HL-60/S4 treated with retinoic acid at 250 ng/mL for 4 days and 3 days (cell line): ENCODE results near the gene HPD.
"Not testable (repeated sequence)": the region's sequence is repeated elsewhere in the genome, so short reads cannot be mapped to it uniquely, and the experiment has no call there.

Experiments
- in situ Hi-C: fragments of 300-500 bp; cut with MboI; formaldehyde crosslinking; loops from 2 replicates; pipeline ENCODE4 v1.7.0; 2022; ENCODE audit warnings: low sequenced_read_pairs

The HPD gene

DNA sequence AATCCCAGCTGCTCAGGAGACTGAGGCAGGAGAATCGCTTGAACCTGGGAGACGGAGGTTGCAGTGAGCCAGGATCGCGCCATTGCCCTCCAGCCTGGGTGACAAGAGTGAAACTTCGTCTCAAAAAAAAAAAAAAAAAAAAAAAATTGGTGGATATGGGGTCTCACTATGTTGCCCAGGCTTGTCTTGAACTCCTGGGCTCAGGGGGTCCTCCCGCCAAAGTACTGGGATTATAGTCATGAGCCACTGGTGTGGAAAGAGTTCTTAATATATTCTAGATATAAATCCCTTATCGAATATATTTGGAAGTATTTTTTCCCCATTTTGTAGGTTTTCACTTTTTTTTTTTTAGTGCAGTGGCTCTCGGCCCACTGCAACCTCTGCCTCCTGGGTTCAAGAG is 10.6 kb upstream of the HPD start:
- in situ Hi-C loops, result not testable (repeated sequence)

DNA sequence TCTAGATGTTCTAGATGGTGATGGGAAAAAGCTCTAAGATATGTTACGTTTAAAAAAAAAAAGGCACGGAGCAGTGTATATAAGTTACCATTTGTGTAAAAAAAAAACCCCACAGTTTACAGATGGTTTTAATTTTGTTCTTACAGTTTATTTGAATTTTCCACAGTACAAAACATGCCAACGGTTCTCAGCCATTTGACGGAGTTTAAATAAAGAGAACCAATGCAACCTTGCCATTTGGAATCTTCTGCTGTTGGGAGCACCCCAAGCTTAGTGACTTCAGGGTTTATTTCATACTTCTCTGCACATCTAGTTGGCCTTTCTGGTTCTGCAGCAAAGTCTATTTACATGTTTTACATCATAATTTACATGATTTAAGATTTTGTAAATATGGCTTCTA is 7.7 kb upstream of the HPD start:
- in situ Hi-C loops, result no loop called here

DNA sequence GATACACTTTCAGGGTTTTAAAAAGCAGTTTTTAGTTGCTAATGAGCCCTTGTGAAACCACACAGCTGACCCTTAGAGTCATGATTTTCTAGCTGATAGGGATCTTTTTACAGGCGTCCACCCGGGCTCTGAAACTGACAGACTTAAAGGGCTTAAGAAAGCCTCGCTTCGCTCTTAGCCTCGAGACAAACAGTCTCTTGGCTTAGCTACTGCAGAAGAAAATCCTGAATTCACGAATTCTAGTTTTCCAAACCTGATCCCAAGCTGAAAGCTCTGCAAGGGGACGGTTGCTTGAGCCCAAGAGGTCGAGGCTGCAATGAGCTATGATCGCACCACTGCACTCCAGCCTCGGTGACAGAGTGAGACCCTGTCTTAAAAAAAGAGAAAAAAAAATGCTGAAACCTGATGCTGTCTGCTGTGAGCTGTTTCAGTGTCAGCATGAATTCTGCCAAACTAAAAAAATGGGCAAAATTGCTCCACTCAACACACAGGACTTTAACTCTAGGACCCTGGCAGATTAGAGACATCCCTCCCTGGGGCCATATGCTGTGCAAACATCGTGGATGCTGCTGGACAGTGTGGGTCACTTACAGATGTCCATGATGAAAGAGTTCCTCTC is 3.1 kb upstream of the HPD start:
- in situ Hi-C loops, result no loop called here

DNA sequence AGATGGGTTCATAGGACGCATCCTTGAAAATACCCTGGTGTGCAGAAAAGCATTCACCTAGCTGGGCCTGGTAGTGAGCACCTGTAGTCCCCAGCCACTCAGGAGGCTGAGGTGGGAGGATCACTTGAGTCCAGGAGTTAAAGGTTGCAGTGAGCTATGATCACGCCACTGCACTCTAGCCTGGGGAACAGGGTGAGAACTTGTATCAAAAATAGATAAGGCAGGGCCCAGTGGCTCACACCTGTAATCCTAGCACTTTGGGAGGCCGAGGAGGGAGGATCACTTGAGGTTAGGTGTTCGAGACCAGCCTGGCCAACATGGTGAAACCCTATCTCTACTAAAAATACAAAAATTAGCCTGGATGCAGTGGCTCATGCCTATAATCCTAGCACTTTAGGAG is 2.0 kb upstream of the HPD start:
- in situ Hi-C loops, result not testable (repeated sequence)

DNA sequence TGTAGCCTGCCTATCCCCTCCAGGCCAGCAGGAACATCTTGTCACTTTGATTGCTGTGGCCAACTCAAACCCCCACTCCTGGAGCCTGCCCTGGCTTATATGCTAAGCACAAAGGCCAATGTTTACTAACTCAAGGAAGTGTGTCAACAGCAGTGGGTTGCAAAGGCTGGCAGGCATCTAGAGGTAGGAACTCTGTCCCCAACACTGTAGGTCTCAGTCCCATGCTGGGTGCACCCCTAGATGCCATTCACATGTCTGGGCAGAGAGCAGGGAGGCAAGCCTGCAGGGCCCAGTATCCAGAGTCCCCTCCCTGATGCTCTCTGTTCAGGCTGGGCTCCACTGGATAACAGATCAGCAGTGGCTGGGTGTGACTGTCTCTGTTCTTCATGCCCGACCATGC is 1.6 kb upstream of the HPD start:
- in situ Hi-C loops, result no loop called here

DNA sequence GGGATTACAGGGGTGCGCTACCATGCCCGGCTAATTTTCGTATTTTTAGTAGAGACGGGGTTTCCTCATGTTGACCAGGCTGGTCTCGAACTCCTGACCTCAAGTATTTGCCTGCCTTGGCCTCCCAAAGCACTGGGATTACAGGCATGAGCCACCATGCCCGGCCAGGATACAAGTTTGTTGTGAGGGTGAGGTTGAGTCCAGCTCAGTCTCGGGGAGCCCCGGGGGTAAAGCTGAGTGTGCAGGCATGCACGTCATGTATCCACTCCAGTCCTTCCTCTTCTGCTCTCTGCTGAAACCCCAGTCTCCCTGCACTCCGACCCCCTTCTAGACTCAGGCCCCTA is 369 bp downstream of the HPD start:
- in situ Hi-C loops, result no loop called here

DNA sequence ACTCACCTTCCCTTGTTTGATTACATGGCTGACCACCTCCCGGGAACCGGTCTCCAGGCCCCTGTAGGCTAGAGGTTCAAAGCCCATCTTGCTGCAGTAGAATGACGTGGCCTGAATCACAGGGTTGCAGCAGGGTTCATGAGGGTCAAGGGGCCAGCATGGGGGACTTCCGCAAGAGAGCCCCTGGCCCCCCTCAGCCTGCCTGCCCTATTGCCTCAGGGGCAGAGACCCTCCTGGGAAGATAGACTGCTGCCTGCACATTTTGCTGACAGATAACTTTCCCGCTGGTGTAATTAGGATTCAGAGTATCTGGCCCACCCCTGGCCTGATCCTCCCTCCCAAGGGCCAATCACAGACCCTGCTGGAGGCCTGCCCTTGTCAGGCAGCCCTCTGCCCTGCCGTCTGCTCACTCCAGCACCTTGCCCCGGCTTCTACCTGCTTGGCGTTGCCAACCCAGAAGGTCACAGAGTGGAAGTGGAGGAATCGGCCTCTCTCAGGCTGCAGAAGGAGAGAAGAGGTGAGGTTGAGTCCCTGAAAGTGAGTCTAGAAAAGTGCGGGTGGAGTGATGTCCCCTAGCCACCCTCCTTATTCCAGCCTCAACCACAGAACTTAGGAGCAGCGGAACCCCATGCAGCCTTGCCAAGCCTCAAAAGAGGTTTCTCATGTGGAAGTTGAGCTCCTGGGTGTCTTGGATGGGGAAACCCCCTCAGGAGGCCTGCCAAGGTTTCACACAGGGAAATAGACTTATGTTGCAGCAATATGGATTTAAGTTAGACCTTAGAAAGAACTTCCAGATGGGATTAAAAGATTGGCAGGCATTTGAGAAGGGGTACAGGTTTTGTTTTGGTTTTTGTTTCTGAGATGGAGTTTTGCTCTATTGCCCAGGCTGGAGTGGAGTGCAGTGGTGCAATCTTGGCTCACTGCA is 1.1 kb downstream of the HPD start:
- in situ Hi-C loops, result no loop called here

DNA sequence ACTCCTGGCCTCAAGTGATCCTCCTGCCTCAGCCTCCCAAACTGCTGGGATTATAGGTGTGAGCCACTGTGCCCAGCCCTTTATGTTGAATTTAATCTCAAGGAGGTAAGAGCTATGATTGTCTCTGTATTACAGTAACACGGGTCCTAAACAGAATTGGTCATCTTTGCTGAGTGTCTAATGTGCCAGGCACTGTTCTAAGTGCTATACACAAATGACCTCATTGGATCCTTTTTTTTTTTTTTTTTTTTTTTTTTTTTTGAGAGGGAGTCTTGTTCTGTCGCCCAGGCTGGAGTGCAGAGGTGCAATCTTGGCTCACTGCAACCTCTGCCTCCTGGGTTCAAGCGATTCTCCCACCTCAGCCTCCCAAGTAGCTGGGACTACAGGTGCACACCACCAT is 6.3 kb downstream of the HPD start:
- in situ Hi-C loops, result not testable (repeated sequence)

DNA sequence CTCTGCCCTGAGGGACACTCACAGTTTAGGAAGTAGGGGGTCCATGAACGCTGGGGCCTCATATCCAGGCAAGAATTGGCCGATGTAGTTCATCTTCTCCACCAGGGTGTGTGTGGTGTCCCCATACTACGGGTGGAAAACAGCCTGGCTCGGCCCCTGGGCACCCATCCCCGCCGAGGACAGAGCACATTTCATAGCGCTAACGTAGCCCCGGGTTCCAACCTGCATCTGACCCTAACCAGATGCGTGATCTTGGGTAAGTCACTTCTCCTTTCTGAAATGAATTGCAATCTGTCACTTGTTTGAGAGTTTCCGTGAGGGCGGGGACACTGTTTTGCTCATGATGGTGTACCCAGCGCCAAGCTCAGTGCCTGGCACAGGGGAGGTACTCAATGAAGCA is 9.0 kb downstream of the HPD start:
- in situ Hi-C loops, result no loop called here

DNA sequence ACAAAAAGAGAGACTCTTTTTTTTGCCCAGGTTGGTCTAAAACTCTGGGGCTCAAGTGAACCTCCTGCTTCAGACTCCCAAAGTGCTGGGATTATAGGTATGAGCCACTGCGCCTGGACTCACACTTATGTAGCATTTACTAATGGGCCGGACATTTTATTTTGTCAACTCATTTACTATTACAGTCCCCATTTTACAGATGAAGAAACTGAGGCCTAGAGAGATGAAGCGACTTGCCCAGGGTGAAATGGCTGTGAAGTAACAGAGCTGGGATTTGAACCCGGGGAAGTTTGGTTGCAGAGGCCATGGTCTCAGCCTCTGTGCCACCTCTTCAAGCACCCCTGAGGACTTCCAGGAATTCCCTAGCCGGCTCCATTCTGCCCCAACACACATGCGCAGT is 9.4 kb downstream of the HPD start:
- in situ Hi-C loops, result no loop called here

DNA sequence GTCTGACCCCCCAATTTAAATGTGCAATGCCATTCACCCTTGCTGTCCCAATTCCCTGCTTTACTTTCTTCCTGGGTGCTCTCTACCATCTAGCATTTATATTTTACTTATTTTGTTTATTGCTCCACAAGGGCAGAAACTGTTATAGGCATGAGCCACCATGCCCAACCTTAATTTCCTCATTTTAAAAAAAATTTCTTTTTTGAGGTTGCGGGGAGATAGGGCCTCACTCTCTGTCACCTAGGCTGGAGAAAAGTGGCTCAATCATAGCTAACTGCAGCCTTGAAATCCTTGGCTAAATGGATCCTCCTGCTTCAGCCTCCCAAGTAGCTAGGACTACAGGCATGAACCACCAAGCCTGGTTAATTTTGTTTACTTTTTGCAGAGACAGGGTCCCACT is 13.0 kb downstream of the HPD start:
- in situ Hi-C loops, result no loop called here

DNA sequence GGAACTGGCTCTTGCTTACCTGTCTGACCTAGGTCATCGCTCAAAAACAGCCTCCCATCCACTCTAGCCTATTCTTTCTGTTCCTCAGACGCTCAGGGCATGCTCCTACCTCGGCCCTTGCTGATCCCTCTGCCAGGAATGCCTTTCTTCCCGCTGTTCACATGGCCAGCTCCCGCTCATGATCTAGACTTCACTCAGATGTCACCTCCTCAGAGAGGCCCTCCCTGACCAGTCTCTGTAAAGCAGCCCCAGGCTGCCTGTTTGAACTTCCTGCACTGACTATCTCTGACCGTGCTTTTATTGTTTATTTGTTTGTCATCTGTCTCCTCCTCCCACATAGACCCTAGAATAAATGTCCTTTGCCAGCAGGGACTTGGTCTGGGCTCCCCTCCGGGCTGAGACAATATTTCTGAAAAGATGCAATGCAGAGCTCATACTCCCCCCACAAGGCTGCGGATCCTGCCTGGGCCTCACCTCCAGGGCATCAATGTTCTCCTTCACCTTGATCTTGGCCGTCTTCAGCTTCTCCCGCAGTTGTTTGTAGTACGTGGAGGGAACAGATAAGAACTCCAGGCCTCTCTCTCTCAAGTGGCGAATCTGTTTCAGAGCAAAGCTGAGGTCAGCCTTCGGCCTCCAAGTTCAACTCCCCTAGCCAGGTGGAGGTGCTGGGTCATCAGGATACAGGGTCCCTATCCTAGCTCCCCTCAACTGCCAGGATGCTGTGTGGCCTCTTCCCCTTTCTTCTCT is 15.2 kb downstream of the HPD start:
- in situ Hi-C loops, result no loop called here

DNA sequence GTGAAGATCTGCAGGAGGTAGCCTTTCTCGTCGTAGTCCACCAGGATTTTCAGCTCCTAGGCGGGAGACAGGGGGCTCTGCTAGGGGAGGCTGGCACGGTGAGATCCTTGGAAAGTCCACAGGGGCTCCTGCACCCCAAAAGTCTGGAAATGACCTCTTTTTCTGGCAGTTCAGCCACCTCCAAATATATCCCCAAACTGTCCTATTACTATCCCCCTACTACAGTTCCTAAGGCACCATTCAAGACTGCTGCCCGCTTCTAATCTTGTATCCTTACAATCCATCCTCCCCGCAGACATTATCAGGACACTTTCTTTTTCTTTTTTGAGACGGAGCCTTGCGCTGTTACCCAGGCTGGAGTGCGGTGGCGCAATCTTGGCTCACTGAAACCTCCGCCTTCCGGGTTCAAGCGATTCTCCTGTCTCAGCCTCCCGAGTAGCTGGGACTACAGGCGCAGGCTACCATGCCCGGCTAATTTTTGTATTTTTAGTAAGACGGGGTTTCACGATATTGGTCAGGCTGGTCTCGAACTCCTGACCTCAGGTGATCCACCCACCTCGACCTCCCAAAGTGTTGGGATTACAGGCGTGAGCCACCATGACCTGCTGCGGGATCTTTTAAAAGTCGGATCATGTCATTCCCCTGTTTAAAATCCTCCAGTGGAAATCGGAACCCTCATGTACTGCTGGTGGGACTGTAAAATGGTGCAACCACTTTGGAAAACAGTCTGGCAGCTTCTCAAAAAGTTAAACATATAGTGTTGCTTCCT is 18.5 kb downstream of the HPD start:
- in situ Hi-C loops, result no loop called here

DNA sequence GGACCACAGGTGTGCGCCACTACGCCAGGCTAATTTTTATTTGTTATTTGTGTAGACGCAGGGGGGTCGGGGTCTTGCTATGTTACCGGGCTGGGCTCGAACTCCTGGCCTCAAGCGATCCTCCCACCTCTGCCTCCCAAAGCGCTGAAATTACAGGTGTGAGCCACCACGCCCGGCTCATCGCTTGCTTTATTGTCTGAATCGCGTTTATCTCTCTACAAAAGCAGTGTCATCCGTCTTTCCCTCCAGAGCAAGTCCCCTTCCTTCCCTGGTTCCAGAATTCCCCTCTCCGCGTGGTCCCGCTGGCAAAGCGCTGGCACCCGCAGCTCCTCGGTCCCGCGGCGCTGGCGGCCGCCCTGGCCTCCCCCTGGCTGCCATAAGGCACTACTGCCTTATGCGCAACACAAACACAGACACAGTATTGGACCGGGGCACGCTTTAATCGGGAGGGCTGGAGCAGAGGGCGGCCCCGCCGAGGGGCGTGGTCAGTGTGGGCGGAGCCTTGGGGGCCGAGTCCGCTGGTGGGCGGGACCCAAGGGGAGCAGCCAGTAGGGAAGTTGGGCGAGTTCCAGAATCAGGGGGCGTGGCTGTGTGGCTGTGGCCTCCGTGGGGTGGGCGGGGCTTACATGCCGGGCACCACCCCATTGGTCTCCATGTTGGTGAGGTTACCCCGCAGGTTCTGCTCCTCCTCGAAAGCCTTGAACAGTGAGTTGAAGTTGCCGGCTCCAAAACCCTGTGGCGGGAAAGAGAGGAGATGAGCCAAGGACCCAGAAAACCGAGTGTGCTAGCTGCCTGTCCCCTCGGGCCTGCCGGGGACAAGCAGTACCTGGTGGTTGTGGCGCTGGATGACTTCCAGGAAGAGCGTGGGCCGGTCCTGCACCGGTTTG is 19.3 kb downstream of the HPD start:
- in situ Hi-C loops, result no loop called here

DNA sequence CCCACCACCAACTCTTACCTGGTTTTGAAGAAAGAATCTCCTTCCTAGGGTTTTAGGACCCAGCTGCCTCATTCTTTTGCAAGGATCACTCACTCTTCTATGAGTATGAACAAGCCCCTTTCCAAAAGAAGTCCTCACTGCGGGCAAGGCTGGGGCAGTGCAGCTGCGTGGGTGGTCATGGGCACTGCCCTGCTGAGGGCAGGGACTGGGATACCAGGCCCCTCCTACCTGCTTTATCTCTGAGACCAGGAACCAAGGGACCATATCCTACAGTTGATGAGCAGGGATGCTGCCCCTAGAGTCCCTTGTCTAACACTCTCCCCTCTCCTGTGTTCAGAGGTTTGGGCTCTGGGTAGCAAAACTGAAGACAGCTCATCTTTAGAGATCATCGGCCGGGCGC is 20.5 kb downstream of the HPD start:
- in situ Hi-C loops, result no loop called here

DNA sequence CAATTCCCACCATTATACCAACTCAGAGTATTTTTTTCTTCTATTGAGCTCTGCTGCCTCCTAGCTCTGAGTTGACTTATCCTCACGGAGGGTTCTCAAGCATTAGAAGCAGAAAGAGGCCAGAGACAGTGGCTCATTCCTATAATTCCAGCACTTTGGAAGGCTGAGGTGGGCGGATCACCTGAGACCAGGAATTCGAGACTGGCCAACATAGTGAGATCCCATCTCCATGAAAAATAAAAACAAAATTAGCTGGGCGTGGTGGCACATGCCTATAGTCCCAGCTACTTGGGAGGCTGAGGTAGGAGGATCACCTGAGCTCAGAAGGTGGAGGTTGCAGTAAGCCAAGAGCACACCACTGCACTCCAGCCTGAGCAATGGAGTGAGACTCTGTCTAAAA is 21.0 kb downstream of the HPD start:
- in situ Hi-C loops, result no loop called here

DNA sequence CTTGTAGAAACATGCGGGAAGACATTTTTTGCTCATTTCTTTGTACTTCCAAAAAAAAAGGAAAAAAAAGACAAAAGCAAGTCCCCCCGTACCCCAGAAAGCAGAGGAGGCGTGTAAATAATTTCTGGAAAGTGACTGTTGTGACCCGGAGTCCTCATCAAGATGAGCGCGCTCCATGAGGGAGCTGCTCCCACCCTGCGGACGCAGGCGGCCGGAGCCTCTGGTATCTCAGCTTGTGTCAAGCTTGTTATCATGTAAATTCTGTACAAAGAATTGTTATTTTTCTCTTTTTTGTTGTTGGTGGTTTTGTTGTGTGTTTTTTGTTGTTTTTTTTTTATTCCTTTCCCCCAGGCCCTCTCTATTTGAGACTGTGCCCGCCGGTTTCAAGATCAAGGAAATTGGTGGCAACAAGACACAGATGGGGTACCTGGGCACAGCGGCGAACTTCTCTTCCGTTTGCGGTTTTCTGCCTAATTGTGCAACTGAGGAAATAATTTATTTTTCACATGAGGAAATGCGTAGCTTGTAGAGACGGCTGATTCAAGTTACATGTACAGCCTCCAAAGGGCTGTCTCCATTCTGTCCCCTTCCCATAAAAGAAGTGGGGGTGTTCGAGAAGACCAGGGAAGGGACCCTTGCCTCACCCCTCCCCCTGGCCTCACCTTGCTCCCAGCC is 27.0 kb downstream of the HPD start:
- in situ Hi-C loops, result no loop called here

DNA sequence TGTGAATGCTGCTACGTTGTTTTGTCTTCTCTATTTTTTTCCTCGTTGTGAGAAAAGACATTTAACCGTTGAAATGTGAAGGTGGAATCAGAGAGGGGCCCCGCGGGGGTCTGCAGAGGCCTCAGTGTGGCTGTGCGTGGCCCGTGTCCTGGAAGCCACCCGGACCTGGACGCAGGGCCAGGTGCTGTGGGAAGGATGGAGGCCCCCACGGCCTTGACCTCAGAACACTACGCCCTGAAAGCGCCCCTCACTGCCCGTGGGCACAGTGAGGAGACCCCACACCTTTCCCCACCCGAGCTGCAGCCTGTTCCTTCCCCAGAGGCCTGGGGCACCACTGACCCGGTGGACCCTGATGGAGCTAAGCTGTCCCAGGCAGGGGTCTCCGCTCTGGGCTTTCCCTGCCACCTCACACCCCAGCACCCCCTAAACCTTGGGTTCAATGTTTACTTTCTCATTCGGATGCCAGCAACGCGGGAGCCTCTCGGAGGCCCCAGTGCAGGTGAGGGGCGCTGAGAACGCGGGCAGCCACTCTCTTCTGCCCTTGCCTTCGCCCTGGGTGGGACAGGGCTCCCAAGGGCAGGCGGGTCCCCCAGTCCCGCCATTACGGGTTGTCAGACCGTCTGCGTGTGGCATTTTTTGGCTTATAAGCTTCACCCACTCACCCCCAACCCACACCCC is 27.9 kb downstream of the HPD start:
- in situ Hi-C loops, result no loop called here

DNA sequence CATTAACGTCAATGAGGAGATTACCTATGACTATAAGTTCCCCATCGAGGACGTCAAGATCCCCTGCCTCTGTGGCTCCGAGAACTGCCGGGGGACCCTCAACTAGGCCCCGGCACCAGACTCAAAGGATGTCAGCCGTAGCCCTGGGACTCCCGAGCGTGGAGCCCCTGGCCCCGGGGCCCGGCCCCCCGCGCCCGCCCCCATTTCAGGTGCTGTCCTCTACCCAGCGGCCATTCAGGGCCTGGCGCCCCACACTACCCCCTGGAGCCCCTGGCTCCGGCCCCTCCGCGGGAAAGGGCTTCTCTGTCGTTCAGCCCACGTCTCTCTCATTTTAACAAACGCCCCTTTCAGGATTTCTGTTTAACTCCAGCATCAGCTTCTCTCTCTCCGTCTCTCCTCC is 28.5 kb downstream of the HPD start:
- in situ Hi-C loops, result no loop called here
